HEK293 (cell line): ENCODE data around the gene PEPD.

Experiments
- BCL11B ChIP-seq: fragments of 450-650 bp; formaldehyde crosslinking; IDR thresholded peaks from 2 replicates; pipeline ENCODE4 v1.5.1; 2016; ENCODE audit warnings: low read depth, missing biosample characterization, missing genetic modification characterization
- ELK4 ChIP-seq: IDR thresholded peaks from 2 replicates; pipeline ENCODE4 v1.6.1; 2011; ENCODE audit warnings: mild to moderate bottlenecking, low read depth, low read length, borderline replicate concordance
- FEZF1 ChIP-seq: fragments of 450-650 bp; formaldehyde crosslinking; IDR thresholded peaks from 2 replicates; pipeline ENCODE4 v1.5.1; 2016; ENCODE audit warnings: missing biosample characterization, missing genetic modification characterization
- GLI4 ChIP-seq: fragments of 450-650 bp; formaldehyde crosslinking; IDR thresholded peaks from 2 replicates; pipeline ENCODE4 v1.5.1; 2016; ENCODE audit warnings: missing biosample characterization, missing genetic modification characterization
- KLF16 ChIP-seq: fragments of 450-650 bp; formaldehyde crosslinking; IDR thresholded peaks from 2 replicates; pipeline ENCODE4 v1.5.1; 2017; ENCODE audit warnings: missing biosample characterization, missing genetic modification characterization
- PBX3 ChIP-seq: sonication (generic); formaldehyde crosslinking; IDR thresholded peaks from 2 replicates; pipeline ENCODE4 v1.8.1; 2022; ENCODE audit warnings: mild to moderate bottlenecking, moderate library complexity, missing genetic modification reagents
- SALL2 ChIP-seq: fragments of 450-650 bp; formaldehyde crosslinking; IDR thresholded peaks from 2 replicates; pipeline ENCODE4 v1.5.0; 2017; ENCODE audit warnings: missing biosample characterization, mild to moderate bottlenecking, missing genetic modification characterization, borderline replicate concordance
- SCRT2 ChIP-seq: fragments of 450-650 bp; formaldehyde crosslinking; IDR thresholded peaks from 2 replicates; pipeline ENCODE4 v1.5.1; 2016; ENCODE audit warnings: missing biosample characterization, missing genetic modification characterization
- SP3 ChIP-seq: fragments of 450-650 bp; formaldehyde crosslinking; IDR thresholded peaks from 2 replicates; pipeline ENCODE4 v1.5.1; 2016; ENCODE audit warnings: missing biosample characterization, missing genetic modification characterization
- SP7 ChIP-seq: fragments of 450-650 bp; formaldehyde crosslinking; IDR thresholded peaks from 2 replicates; pipeline ENCODE4 v1.5.1; 2016; ENCODE audit warnings: missing biosample characterization, missing genetic modification characterization
- WT1 ChIP-seq: fragments of 450-650 bp; formaldehyde crosslinking; IDR thresholded peaks from 2 replicates; pipeline ENCODE4 v1.5.1; 2016; ENCODE audit warnings: missing biosample characterization, missing genetic modification characterization
- ZBTB17 ChIP-seq: fragments of 450-650 bp; formaldehyde crosslinking; IDR thresholded peaks from 2 replicates; pipeline ENCODE4 v1.5.1; 2016; ENCODE audit warnings: missing biosample characterization, missing genetic modification characterization
- ZBTB49 ChIP-seq: fragments of 450-650 bp; formaldehyde crosslinking; IDR thresholded peaks from 2 replicates; pipeline ENCODE4 v1.5.1; 2016; ENCODE audit warnings: missing biosample characterization, missing genetic modification characterization, low read depth
- ZBTB6 ChIP-seq: fragments of 450-650 bp; formaldehyde crosslinking; IDR thresholded peaks from 2 replicates; pipeline ENCODE4 v1.5.1; 2017; ENCODE audit warnings: missing biosample characterization, missing genetic modification characterization
- ZBTB8A ChIP-seq: fragments of 450-650 bp; formaldehyde crosslinking; IDR thresholded peaks from 2 replicates; pipeline ENCODE4 v1.5.1; 2016; ENCODE audit warnings: missing biosample characterization, missing genetic modification characterization
- ZFP41 ChIP-seq: fragments of 450-650 bp; formaldehyde crosslinking; IDR thresholded peaks from 2 replicates; pipeline ENCODE4 v1.5.1; 2016; ENCODE audit warnings: missing biosample characterization, missing genetic modification characterization, borderline replicate concordance
- ZIC2 ChIP-seq: fragments of 450-650 bp; formaldehyde crosslinking; IDR thresholded peaks from 2 replicates; pipeline ENCODE4 v1.5.1; 2016; ENCODE audit warnings: missing biosample characterization, missing genetic modification characterization
- ZNF138 ChIP-seq: fragments of 450-650 bp; formaldehyde crosslinking; IDR thresholded peaks from 2 replicates; pipeline ENCODE4 v1.5.1; 2016; ENCODE audit warnings: missing biosample characterization, missing genetic modification characterization, borderline replicate concordance
- ZNF155 ChIP-seq: fragments of 450-650 bp; formaldehyde crosslinking; IDR thresholded peaks from 2 replicates; pipeline ENCODE4 v1.5.1; 2016; ENCODE audit warnings: missing biosample characterization, missing genetic modification characterization
- ZNF174 ChIP-seq: fragments of 450-650 bp; formaldehyde crosslinking; IDR thresholded peaks from 2 replicates; pipeline ENCODE4 v1.5.0; 2017; ENCODE audit warnings: missing biosample characterization, mild to moderate bottlenecking, missing genetic modification characterization
- ZNF274 ChIP-seq, 2 experiments: fragments of 200-500 bp in 1 of 2; fragments of 450-650 bp in 1 of 2; sonication (Bioruptor generic) in 1 of 2; formaldehyde crosslinking in 1 of 2; IDR thresholded peaks; 2 replicates each; pipeline versions ENCODE4 v1.5.1 to v1.6.1; 2014 to 2016; ENCODE audit warnings: borderline replicate concordance in 1 of 2, inconsistent platforms in 1 of 2, low read length in 1 of 2, missing biosample characterization in 1 of 2, missing genetic modification characterization in 1 of 2
- ZNF292 ChIP-seq: fragments of 450-650 bp; formaldehyde crosslinking; IDR thresholded peaks from 2 replicates; pipeline ENCODE4 v1.5.1; 2016; ENCODE audit warnings: low read depth, missing biosample characterization, missing genetic modification characterization, borderline replicate concordance
- ZNF311 ChIP-seq: fragments of 450-650 bp; formaldehyde crosslinking; IDR thresholded peaks from 2 replicates; pipeline ENCODE4 v1.5.1; 2017; ENCODE audit warnings: missing biosample characterization, missing genetic modification characterization, borderline replicate concordance
- ZNF37A ChIP-seq: fragments of 450-650 bp; IDR thresholded peaks from 2 replicates; pipeline ENCODE4 v1.5.1; 2018; ENCODE audit warnings: missing biosample characterization, missing genetic modification characterization
- ZNF423 ChIP-seq: fragments of 450-650 bp; formaldehyde crosslinking; IDR thresholded peaks from 2 replicates; pipeline ENCODE4 v1.5.1; 2016; ENCODE audit warnings: missing biosample characterization, missing genetic modification characterization
- ZNF560 ChIP-seq: fragments of 450-650 bp; formaldehyde crosslinking; IDR thresholded peaks from 2 replicates; pipeline ENCODE4 v1.5.1; 2017; ENCODE audit warnings: missing biosample characterization, missing genetic modification characterization, borderline replicate concordance
- ZNF621 ChIP-seq: fragments of 450-650 bp; formaldehyde crosslinking; IDR thresholded peaks from 2 replicates; pipeline ENCODE4 v1.5.1; 2017; ENCODE audit warnings: missing biosample characterization, missing genetic modification characterization
- ZNF639 ChIP-seq: fragments of 450-650 bp; formaldehyde crosslinking; IDR thresholded peaks from 2 replicates; pipeline ENCODE4 v1.5.1; 2016; ENCODE audit warnings: missing biosample characterization, missing genetic modification characterization
- ZNF645 ChIP-seq: fragments of 450-650 bp; formaldehyde crosslinking; IDR thresholded peaks from 2 replicates; pipeline ENCODE4; 2016; ENCODE audit warnings: missing biosample characterization, missing genetic modification characterization
- ZNF704 ChIP-seq: fragments of 450-650 bp; formaldehyde crosslinking; IDR thresholded peaks from 2 replicates; pipeline ENCODE4 v1.5.1; 2016; ENCODE audit warnings: missing biosample characterization, missing genetic modification characterization
- ZSCAN23 ChIP-seq: fragments of 450-650 bp; formaldehyde crosslinking; IDR thresholded peaks from 2 replicates; pipeline ENCODE4 v1.5.1; 2016; ENCODE audit warnings: missing biosample characterization, missing genetic modification characterization

Gene PEPD

GRCh38 chr19:33383720-33384292 is 137.8 kb downstream of the PEPD start (continued):
- TF ChIP-seq ZBTB49 (no peak), ZIC2 (tag by site-specific recombination) (no peak), ZNF174 (tag by site-specific recombination) (no peak), SP3 (tag by site-specific recombination) (no peak), PBX3 (CRISPR knock-in tag) (no peak), ZFP41 (no peak), ZNF37A (tag by site-specific recombination) (no peak), ZNF155 (tag by site-specific recombination) (no peak), ZNF138 (tag by site-specific recombination) (no peak), ZBTB8A (tag by site-specific recombination) (no peak), ZNF311 (tag by site-specific recombination) (no peak), FEZF1 (no peak), ZNF292 (tag by site-specific recombination) (no peak), SP7 (no peak), ZSCAN23 (tag by site-specific recombination) (no peak), KLF16 (tag by site-specific recombination) (no peak), WT1 (no peak), ZNF704 (tag by site-specific recombination) (no peak), BCL11B (no peak), ELK4 (no peak), ZNF645 (tag by site-specific recombination) (no peak), ZNF274 (IDR thresholded peaks at IDR 0.05; ENCODE audit: low read length) (no peak), ZNF274 (tag by site-specific recombination; IDR thresholded peaks at IDR 0.05; ENCODE audit: borderline replicate concordance) (no peak), ZNF621 (tag by site-specific recombination) (no peak), SALL2 (tag by site-specific recombination) (no peak), ZBTB6 (0 out of 2 replicates have a peak, but pooled peaks have one; percentile 32), SCRT2 (tag by site-specific recombination) (peak; percentile 97), GLI4 (no peak), ZNF639 (tag by site-specific recombination) (no peak), ZNF423 (tag by site-specific recombination) (no peak), ZBTB17 (tag by site-specific recombination) (peak; percentile 17; the same call in 1 of the 2 replicates), ZNF560 (tag by site-specific recombination) (no peak)
